ENCODE data around the gene CDK11A. TPM values are rescaled to one million over a fixed set of nuclear protein-coding genes. Genes with fewer than 3 reads are reported as not detected.

CDK11A gene
- total RNA-seq, 1 donor from 2014 or later, result 4.2 TPM

GRCh38 chr1:1759456-1760344 lies 35.5 kb upstream of the CDK11A start:
- peaks cover 37% of the 10 kb centered on the region for H3K36me3 ChIP-seq (ENCODE audit: control insufficient read depth, insufficient read depth, low read length)
- H3K27me3 ChIP-seq (ENCODE audit: control insufficient read depth, insufficient read depth, low read length), result no peaks in the 10 kb centered on the region
- TF ChIP-seq, protein P1, sequence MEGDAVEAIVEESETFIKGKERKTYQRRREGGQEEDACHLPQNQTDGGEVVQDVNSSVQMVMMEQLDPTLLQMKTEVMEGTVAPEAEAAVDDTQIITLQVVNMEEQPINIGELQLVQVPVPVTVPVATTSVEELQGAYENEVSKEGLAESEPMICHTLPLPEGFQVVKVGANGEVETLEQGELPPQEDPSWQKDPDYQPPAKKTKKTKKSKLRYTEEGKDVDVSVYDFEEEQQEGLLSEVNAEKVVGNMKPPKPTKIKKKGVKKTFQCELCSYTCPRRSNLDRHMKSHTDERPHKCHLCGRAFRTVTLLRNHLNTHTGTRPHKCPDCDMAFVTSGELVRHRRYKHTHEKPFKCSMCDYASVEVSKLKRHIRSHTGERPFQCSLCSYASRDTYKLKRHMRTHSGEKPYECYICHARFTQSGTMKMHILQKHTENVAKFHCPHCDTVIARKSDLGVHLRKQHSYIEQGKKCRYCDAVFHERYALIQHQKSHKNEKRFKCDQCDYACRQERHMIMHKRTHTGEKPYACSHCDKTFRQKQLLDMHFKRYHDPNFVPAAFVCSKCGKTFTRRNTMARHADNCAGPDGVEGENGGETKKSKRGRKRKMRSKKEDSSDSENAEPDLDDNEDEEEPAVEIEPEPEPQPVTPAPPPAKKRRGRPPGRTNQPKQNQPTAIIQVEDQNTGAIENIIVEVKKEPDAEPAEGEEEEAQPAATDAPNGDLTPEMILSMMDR (IDR thresholded peaks at IDR 0.05; ENCODE audit: insufficient read depth, low read length, severe bottlenecking), result no peak
- no peak overlapping the region for H3K4me3 ChIP-seq (ENCODE audit: low read depth, low read length)
- FAIRE-seq (no peak), DNase-seq (ENCODE audit: low read depth) (no peak)

DNA sequence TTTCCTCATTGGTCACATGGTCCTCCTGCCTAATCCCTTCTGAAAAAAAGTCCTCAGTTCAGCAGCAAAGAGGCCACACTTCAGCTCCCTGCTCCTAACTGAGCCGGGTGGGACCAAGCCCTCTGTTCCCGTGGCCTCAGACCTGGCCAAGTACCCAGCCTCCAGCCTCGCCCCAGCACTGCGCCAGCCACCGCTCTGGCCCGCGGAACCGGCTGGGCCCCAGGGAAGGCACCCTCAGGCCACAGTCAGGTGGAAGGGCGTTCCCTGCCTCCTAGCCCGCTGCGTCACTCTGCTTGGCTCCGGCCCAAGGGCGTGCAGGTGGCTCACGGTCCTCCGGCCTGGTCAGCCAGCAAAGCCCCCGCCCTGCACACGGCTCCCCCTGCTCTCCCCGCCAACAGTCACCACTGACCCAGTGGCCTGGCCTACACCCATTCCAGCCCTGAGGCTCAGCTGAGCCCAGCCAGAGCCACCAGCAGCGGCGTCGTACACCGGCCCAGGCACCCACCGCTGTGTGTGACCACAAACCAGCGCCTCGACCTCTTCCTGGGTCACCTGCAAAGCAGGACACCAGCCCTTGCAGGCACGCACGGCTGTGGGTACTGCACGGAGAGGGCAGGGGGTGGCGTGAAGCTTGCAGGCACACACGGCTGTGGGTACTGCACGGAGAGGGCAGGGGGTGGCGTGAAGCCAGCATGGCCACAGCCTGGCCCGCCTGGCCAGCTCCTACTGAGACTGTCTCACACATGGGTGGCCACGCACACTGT lies 34.7 kb upstream of the CDK11A start:
- FAIRE-seq (no peak), DNase-seq (ENCODE audit: low read depth) (no peak)
- Histone ChIP-seq H3K4me3 (ENCODE audit: low read depth, low read length) (no peak overlapping the region), H3K27me3 (ENCODE audit: control insufficient read depth, insufficient read depth, low read length) (no peaks in the 10 kb centered on the region), H3K36me3 (ENCODE audit: control insufficient read depth, insufficient read depth, low read length) (peaks cover 39% of the 10 kb centered on the region)
- TF ChIP-seq, protein P1 (IDR thresholded peaks at IDR 0.05; ENCODE audit: insufficient read depth, low read length, severe bottlenecking), result no peak

GRCh38 chr1:1758059-1758621 lies 34.0 kb upstream of the CDK11A start:
- TF ChIP-seq, protein P1 (IDR thresholded peaks at IDR 0.05; ENCODE audit: insufficient read depth, low read length, severe bottlenecking), result no peak
- Histone ChIP-seq H3K36me3 (ENCODE audit: control insufficient read depth, insufficient read depth, low read length) (peaks cover 44% of the 10 kb centered on the region), H3K4me3 (ENCODE audit: low read depth, low read length) (no peak overlapping the region), H3K27me3 (ENCODE audit: control insufficient read depth, insufficient read depth, low read length) (no peaks in the 10 kb centered on the region)
- DNase-seq (ENCODE audit: low read depth), result no peak
- no peak for FAIRE-seq

GRCh38 chr1:1757422-1758058 lies 33.4 kb upstream of the CDK11A start:
- no peak overlapping the region for H3K4me3 ChIP-seq (ENCODE audit: low read depth, low read length)
- FAIRE-seq, result no peak
- peaks cover 49% of the 10 kb centered on the region for H3K36me3 ChIP-seq (ENCODE audit: control insufficient read depth, insufficient read depth, low read length)
- no peak for DNase-seq (ENCODE audit: low read depth)
- TF ChIP-seq, protein P1 (IDR thresholded peaks at IDR 0.05; ENCODE audit: insufficient read depth, low read length, severe bottlenecking), result no peak
- no peaks in the 10 kb centered on the region for H3K27me3 ChIP-seq (ENCODE audit: control insufficient read depth, insufficient read depth, low read length)

DNA sequence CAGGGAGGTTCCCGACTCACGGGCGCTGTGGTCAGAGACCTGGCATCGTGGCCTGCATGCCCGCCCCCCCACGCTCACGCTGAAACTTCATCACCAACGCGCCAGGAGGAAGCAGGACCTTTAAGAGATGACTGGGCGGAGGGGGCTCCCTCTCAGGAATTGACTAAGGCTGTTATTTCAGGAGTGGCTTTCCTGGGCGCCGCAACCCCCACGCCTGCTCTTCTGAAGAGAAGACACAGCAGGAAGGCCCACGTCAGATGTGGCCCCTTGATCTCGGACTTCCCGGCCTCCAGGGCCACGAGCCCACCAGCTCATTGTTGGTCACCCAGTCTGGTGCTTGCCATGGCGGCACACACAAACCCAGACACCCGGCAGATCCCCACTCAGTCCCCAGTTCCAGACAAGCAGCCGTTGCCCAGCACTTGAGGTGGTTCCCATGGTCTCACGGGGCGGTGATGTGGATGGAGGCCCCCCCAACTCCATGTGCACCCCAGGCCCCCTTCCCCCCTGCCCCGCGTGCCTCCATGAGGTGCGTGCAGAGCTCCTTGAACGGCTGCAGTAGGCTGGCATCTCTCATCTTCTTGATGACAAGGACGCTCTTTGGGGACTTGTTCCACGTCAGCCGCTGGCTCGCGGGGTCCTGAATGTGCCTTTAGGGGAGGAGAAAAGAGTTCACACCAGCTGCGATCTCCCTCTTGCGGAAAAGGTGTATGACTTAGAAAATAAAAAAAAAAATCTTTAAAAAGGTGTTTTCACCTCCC lies 32.7 kb upstream of the CDK11A start:
- Histone ChIP-seq H3K27me3 (ENCODE audit: control insufficient read depth, insufficient read depth, low read length) (no peaks in the 10 kb centered on the region), H3K36me3 (ENCODE audit: control insufficient read depth, insufficient read depth, low read length) (peaks cover 47% of the 10 kb centered on the region), H3K4me3 (ENCODE audit: low read depth, low read length) (no peak overlapping the region)
- FAIRE-seq, result no peak
- no peak for DNase-seq (ENCODE audit: low read depth)
- TF ChIP-seq, protein P1 (IDR thresholded peaks at IDR 0.05; ENCODE audit: insufficient read depth, low read length, severe bottlenecking), result no peak
